ENCODE measurements around the gene SEMA6D.

- TF ChIP-seq, protein P1, sequence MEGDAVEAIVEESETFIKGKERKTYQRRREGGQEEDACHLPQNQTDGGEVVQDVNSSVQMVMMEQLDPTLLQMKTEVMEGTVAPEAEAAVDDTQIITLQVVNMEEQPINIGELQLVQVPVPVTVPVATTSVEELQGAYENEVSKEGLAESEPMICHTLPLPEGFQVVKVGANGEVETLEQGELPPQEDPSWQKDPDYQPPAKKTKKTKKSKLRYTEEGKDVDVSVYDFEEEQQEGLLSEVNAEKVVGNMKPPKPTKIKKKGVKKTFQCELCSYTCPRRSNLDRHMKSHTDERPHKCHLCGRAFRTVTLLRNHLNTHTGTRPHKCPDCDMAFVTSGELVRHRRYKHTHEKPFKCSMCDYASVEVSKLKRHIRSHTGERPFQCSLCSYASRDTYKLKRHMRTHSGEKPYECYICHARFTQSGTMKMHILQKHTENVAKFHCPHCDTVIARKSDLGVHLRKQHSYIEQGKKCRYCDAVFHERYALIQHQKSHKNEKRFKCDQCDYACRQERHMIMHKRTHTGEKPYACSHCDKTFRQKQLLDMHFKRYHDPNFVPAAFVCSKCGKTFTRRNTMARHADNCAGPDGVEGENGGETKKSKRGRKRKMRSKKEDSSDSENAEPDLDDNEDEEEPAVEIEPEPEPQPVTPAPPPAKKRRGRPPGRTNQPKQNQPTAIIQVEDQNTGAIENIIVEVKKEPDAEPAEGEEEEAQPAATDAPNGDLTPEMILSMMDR (IDR thresholded peaks at IDR 0.05), result no peak
- TF ChIP-seq EP300 (IDR thresholded peaks at IDR 0.05), result no peak
- no peak for TF ChIP-seq POLR2A (IDR thresholded peaks at IDR 0.05)
Measured at GRCh38 chr15:47787875-47788274, 70.6 kb downstream of the SEMA6D start.

All from gastroesophageal sphincter (tissue), 3 donors.